Measurements from ENCODE around the gene BATF3. TPM values are rescaled to one million over a fixed set of nuclear protein-coding genes. Genes with fewer than 3 reads are reported as not detected.

Gene BATF3
- total and polyA plus RNA-seq, 2 of the 4 experiments (the other 2 are of a cell fraction) = 1.6 to 3.9 TPM

DNA sequence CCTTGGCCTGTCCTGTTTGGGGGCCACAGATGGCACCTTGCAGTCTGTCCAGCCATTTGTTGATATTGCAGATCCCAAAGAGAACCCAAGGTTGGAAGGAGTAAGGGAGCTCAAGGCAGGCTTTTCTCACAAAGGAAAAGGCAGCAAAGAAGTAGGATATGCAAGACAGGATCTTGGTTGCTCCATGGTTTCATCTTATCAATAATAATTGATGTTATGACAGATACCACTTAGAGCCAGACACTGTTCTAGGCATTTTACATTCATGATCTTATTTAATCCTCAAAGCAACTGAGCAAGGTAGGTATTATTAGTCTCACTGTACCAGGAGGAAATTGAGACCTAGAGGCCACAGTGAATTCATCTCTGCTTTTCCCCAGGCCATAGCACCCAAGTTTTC is 28.8 kb downstream of the BATF3 start:
- H2AK5ac ChIP-seq (ENCODE audit: low read depth, low read length) = no peak overlapping the region
- H2BK5ac ChIP-seq (ENCODE audit: low read depth, low read length, poor library complexity, severe bottlenecking) = no peak overlapping the region
- TF ChIP-seq POLR2A (IDR thresholded peaks at IDR 0.05; ENCODE audit: low read depth, low read length) (no peak), BHLHE40 (IDR thresholded peaks at IDR 0.05; ENCODE audit: low read depth, low read length) (no peak), CHD1 (IDR thresholded peaks at IDR 0.05; ENCODE audit: low read depth, low read length) (no peak), MAFK (IDR thresholded peaks at IDR 0.05; ENCODE audit: low read depth, low read length) (no peak), ELK1 (IDR thresholded peaks at IDR 0.05; ENCODE audit: borderline replicate concordance, low read depth, low read length) (no peak), CEBPB (IDR thresholded peaks at IDR 0.05; ENCODE audit: low read depth, low read length) (no peak), MAZ (IDR thresholded peaks at IDR 0.05; ENCODE audit: borderline replicate concordance, low read depth, low read length) (no peak), RCOR1 (IDR thresholded peaks at IDR 0.05; ENCODE audit: insufficient replicate concordance, low read length) (no peak), SMC3 (IDR thresholded peaks at IDR 0.05; ENCODE audit: low read depth, low read length) (no peak), USF2 (IDR thresholded peaks at IDR 0.05; ENCODE audit: low read depth, low read length) (no peak)
- TF ChIP-seq, protein P1, sequence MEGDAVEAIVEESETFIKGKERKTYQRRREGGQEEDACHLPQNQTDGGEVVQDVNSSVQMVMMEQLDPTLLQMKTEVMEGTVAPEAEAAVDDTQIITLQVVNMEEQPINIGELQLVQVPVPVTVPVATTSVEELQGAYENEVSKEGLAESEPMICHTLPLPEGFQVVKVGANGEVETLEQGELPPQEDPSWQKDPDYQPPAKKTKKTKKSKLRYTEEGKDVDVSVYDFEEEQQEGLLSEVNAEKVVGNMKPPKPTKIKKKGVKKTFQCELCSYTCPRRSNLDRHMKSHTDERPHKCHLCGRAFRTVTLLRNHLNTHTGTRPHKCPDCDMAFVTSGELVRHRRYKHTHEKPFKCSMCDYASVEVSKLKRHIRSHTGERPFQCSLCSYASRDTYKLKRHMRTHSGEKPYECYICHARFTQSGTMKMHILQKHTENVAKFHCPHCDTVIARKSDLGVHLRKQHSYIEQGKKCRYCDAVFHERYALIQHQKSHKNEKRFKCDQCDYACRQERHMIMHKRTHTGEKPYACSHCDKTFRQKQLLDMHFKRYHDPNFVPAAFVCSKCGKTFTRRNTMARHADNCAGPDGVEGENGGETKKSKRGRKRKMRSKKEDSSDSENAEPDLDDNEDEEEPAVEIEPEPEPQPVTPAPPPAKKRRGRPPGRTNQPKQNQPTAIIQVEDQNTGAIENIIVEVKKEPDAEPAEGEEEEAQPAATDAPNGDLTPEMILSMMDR (conservative IDR thresholded peaks at IDR 0.05; ENCODE audit: low read depth, low read length) = no peak
- H3K56ac ChIP-seq (ENCODE audit: extremely low read depth, insufficient read depth, low read length) = no peak overlapping the region
- dilution Hi-C loops (cut with HindIII; ENCODE audit: low sequenced_read_pairs, unreplicated experiment) = no loop called here
- ChIA-PET POLR2A (ENCODE audit: unreplicated experiment) (no interaction called here), CTCF (no interaction called here)
- peak overlapping the region; percentile 6 for H2AFZ ChIP-seq (replicated peaks; ENCODE audit: low read length, poor library complexity)
- no TSS peak for BruUV-seq (replicated peaks)
- H3K27ac ChIP-seq (ENCODE audit: insufficient read depth, low read length) = no peak overlapping the region
- H3K36me3 ChIP-seq (ENCODE audit: control insufficient read depth, insufficient read depth, low read length) = no peaks in the 10 kb centered on the region
- H3K9ac ChIP-seq (ENCODE audit: low read depth, low read length) = no peak overlapping the region
- DNase-seq = no peak
- no peak overlapping the region; the same call in 1 of the 2 replicates for H2BK120ac ChIP-seq (ENCODE audit: low read depth, low read length)
- peaks cover 7% of the 10 kb centered on the region; the same call in 1 of the 2 replicates for H4K20me1 ChIP-seq (ENCODE audit: insufficient read depth, low read length)
- in situ Hi-C loops (cut with MboI; ENCODE audit: low sequenced_read_pairs) = loop anchor here (25.0 kb wide), 1 partner anchor 316 kb away; no protein-coding TSS in a partner anchor
- no peak overlapping the region for H3K14ac ChIP-seq (replicated peaks; ENCODE audit: low read depth, low read length)
- peak overlapping the region; percentile 35; the same call in 1 of the 3 replicates for H2BK15ac ChIP-seq (ENCODE audit: low read depth, low read length)
- H3K4me1 ChIP-seq (ENCODE audit: control insufficient read depth, insufficient read depth, low read length) = peaks cover 15% of the 10 kb centered on the region
- H3K9me1 ChIP-seq (ENCODE audit: insufficient read depth, low read length) = peaks cover 13% of the 10 kb centered on the region; the same call in 1 of the 2 replicates
- no peak overlapping the region for H3K23ac ChIP-seq (ENCODE audit: low read depth, low read length)
- H3K9me3 ChIP-seq (ENCODE audit: control insufficient read depth, insufficient read depth, low read length) = no peaks in the 10 kb centered on the region
- no peak overlapping the region for H3K4me3 ChIP-seq (ENCODE audit: insufficient read depth, low read depth, low read length)
- peak overlapping the region; percentile 63; the same call in 1 of the 2 replicates for H2BK20ac ChIP-seq (ENCODE audit: low read depth, low read length)
- peak overlapping the region; percentile 26 for H3K4ac ChIP-seq (ENCODE audit: low read depth, low read length)
- no peaks in the 10 kb centered on the region for H3K79me1 ChIP-seq (ENCODE audit: low read depth in 1 of 2, low read length in 2 of 2)
- no peak overlapping the region; a peak in 1 of 4 replicates for H4K8ac ChIP-seq (ENCODE audit: low read depth in 2 of 2, low read length in 2 of 2)
- intact Hi-C loops (cut with micrococcal nuclease) = no loop called here
- no peaks in the 10 kb centered on the region for H3K27me3 ChIP-seq (ENCODE audit: control insufficient read depth, insufficient read depth, low read length)
- no peak overlapping the region for H3K4me2 ChIP-seq (ENCODE audit: low read depth, low read length)
- H2AK9ac ChIP-seq (replicated peaks; ENCODE audit: low read depth, low read length, poor library complexity) = no peak overlapping the region
- no peak overlapping the region for H3K18ac ChIP-seq (ENCODE audit: low read depth, low read length)
- no peak overlapping the region for H4K91ac ChIP-seq (ENCODE audit: insufficient read depth, low read depth, low read length)
- H4K5ac ChIP-seq (ENCODE audit: low read depth, low read length) = no peak overlapping the region
- no peak for ATAC-seq (ENCODE audit: low read depth)

Measured in IMR-90 (cell line).